ENCODE data around the gene PALMD. TPM values are rescaled to one million over a fixed set of nuclear protein-coding genes. Genes with fewer than 3 reads are reported as not detected.

The PALMD gene
- total and polyA plus RNA-seq, 2 of the 8 experiments (the other 6 are each of a cell fraction or from before 2014, with no cell fraction given), result not detected

- Histone ChIP-seq H2BK12ac (ENCODE audit: low read depth, low read length) (no peak overlapping the region), H4K8ac (ENCODE audit: extremely low read depth, insufficient read depth, low read length) (no peak overlapping the region), H3K4ac (replicated peaks; ENCODE audit: insufficient read length, low read depth, low read length) (no peak overlapping the region), H3K4me1 (replicated peaks in 1 of 4; ENCODE audit: control insufficient read depth in 3 of 4, insufficient read depth in 4 of 4, low read length in 3 of 4) (peaks cover 0 to 9% (median 7%) of the 10 kb centered on the region in 4 experiments; a peak in 5 of 7 replicates), H3K18ac (ENCODE audit: extremely low read depth, low read length) (no peak overlapping the region; the same call in 1 of the 2 replicates), H3K9me3 (ENCODE audit: insufficient read depth in 2 of 2, low read depth in 1 of 2, low read length in 1 of 2) (no peaks in the 10 kb centered on the region), H3K27me3 (replicated peaks in 1 of 4; ENCODE audit: control insufficient read depth in 3 of 4, extremely low read depth in 1 of 4, insufficient read depth in 3 of 4, low read length in 3 of 4) (no peaks in the 10 kb centered on the region), H4K5ac (ENCODE audit: insufficient read length, low read depth, low read length) (no peak overlapping the region), H3K23me2 (ENCODE audit: low read depth, low read length) (no peaks in the 10 kb centered on the region), H3K56ac (replicated peaks; ENCODE audit: insufficient read length, low read depth, low read length) (no peak overlapping the region), H3K23ac (ENCODE audit: insufficient read length) (no peak overlapping the region), H4K20me1 (replicated peaks in 1 of 2; ENCODE audit: control insufficient read depth in 1 of 2, insufficient read depth in 2 of 2, low read length in 2 of 2) (no peaks in the 10 kb centered on the region), H2BK15ac (ENCODE audit: low read length) (no peak overlapping the region), H2BK20ac (ENCODE audit: low read length) (no peak overlapping the region), H2BK120ac (replicated peaks; ENCODE audit: low read depth, low read length) (no peak overlapping the region), H3K79me2 (ENCODE audit: control insufficient read depth in 1 of 2, insufficient read depth in 2 of 2, low read length in 2 of 2) (no peaks in the 10 kb centered on the region), H3K4me2 (ENCODE audit: insufficient read depth in 1 of 2, low read depth in 2 of 2, low read length in 2 of 2) (no peak overlapping the region), H3K4me3 (ENCODE audit: extremely low read depth in 1 of 4, insufficient read depth in 2 of 4, low read depth in 3 of 4, low read length in 4 of 4) (no peak overlapping the region), H2AFZ (ENCODE audit: low read length) (no peak overlapping the region), H4K91ac (replicated peaks; ENCODE audit: insufficient read length, low read length) (no peak overlapping the region), H3K36me3 (ENCODE audit: control insufficient read depth in 2 of 4, insufficient read depth in 4 of 4, low read length in 3 of 4) (no peaks in the 10 kb centered on the region), H3K14ac (ENCODE audit: insufficient read length) (no peak overlapping the region), H2BK5ac (ENCODE audit: low read depth, low read length) (no peak overlapping the region), H2AK5ac (ENCODE audit: low read depth, low read length) (no peak overlapping the region), H3K9ac (replicated peaks in 1 of 4; ENCODE audit: extremely low read depth in 1 of 4, low read depth in 3 of 4, low read length in 3 of 4) (no peak overlapping the region), H3K27ac (ENCODE audit: low read depth, low read length) (no peak overlapping the region), H3K79me1 (ENCODE audit: low read depth, low read length) (no peaks in the 10 kb centered on the region)
- DNase-seq (ENCODE audit: low read depth in 1 of 2, low spot score in 2 of 2) (no peak), FAIRE-seq (no peak)
- ChIA-PET CTCF (ENCODE audit: partially characterized antibody) (interaction anchor here (0.7 kb wide), 1 partner anchor 14 kb away, joined by 3 read pairs; no protein-coding TSS in a partner anchor), POLR2A (ENCODE audit: partially characterized antibody) (no interaction called here)
- 74% methylated on average over 4 of the region's 4 CpGs; no CpG with 5 or more reads in 1 of the 2 experiments for WGBS, 2 experiments (ENCODE audit: extremely low coverage in 1 of 2, insufficient coverage in 1 of 2, insufficient read length in 1 of 2, insufficient replicate concordance in 2 of 2, low coverage in 1 of 2, low lambda C conversion rate in 2 of 2, missing lambda C conversion rate in 1 of 2)
- no peak for TF ChIP-seq TBP (IDR thresholded peaks at IDR 0.05; ENCODE audit: low read depth, low read length)
- TF ChIP-seq SRF (IDR thresholded peaks at IDR 0.05; ENCODE audit: low read depth, low read length), result no peak
- TF ChIP-seq CBX5 (IDR thresholded peaks at IDR 0.05; ENCODE audit: low read depth, low read length), result no peak
- TF ChIP-seq SP2 (IDR thresholded peaks at IDR 0.05; ENCODE audit: low read length), result no peak
Observed at GRCh38 chr1:99725996-99726395, 80.1 kb downstream of the PALMD start.
